ENCODE data around the gene ATP5PO. TPM values are rescaled to one million over a fixed set of nuclear protein-coding genes. Genes with fewer than 3 reads are reported as not detected.

Gene ATP5PO
- total RNA-seq, 4 donors from 2014 or later, result 261 to 560 (median 356) TPM

- no peaks in the 10 kb centered on the region for H3K9me3 ChIP-seq
- peaks cover 0 to 41% of the 10 kb centered on the region in 2 donors for H3K36me3 ChIP-seq
- no peaks in the 10 kb centered on the region for H3K27me3 ChIP-seq
- H3K4me3 ChIP-seq, result no peak overlapping the region
- TF ChIP-seq POLR2A (IDR thresholded peaks at IDR 0.05), result no peak
- peak in 4 of 5 experiments; percentile 29 to 51 (median 40) for TF ChIP-seq CTCF (IDR thresholded peaks at IDR 0.05 in 4 of 5, conservative IDR thresholded peaks at IDR 0.05 in 1 of 5)
- intact Hi-C loops (cut with DNase I; ENCODE audit: low total_unique reads), result loop anchor here (2.0 kb wide), 1 partner anchor 259 kb away; the partner anchor contains the start of gene ITSN1
- in situ Hi-C loops (cut with MboI; ENCODE audit: low sequenced_read_pairs in 4 of 4), result loop anchor here in 3 of 4 donors (25.0 kb wide), 2 partner anchors 711 to 736 kb away; partner anchors contain the start of gene RCAN1 (in 2 of the 3)
- H3K4me1 ChIP-seq, result peaks cover 0 to 6% of the 10 kb centered on the region in 2 donors
- peak overlapping the region; percentile 32 to 79 (median 69) for H3K27ac ChIP-seq
- DNase-seq (peak; percentile 22 to 77), ATAC-seq (peak; percentile 70 to 89)
Observed at GRCh38 chr21:33901412-33902288, 14.0 kb downstream of the ATP5PO start.

GRCh38 chr21:33899199-33899598, 16.4 kb downstream of the ATP5PO start:
- TF ChIP-seq POLR2A (IDR thresholded peaks at IDR 0.05) (no peak), CTCF (IDR thresholded peaks at IDR 0.05 in 4 of 5, conservative IDR thresholded peaks at IDR 0.05 in 1 of 5) (no peak)
- DNase-seq (no peak), ATAC-seq (no peak)
- Histone ChIP-seq H3K27ac (no peak overlapping the region), H3K4me3 (no peak overlapping the region), H3K36me3 (peaks cover 0 to 19% of the 10 kb centered on the region in 2 donors), H3K9me3 (no peaks in the 10 kb centered on the region), H3K27me3 (no peaks in the 10 kb centered on the region), H3K4me1 (peaks cover 9 to 11% of the 10 kb centered on the region in 2 donors)
- in situ Hi-C loops (cut with MboI; ENCODE audit: low sequenced_read_pairs in 4 of 4) (loop anchor here in 2 of 4 donors (10.0 to 25.0 kb wide), 2 partner anchors 237 to 254 kb away; partner anchors contain the start of genes CRYZL1 (in 1 of the 2) and ITSN1 (in 1 of the 2)), intact Hi-C loops (cut with DNase I; ENCODE audit: low total_unique reads) (no loop called here)

- TF ChIP-seq CTCF (IDR thresholded peaks at IDR 0.05 in 4 of 5, conservative IDR thresholded peaks at IDR 0.05 in 1 of 5), result no peak
- TF ChIP-seq POLR2A (IDR thresholded peaks at IDR 0.05), result no peak
- DNase-seq (no peak), ATAC-seq (no peak)
- in situ Hi-C loops (cut with MboI; ENCODE audit: low sequenced_read_pairs in 4 of 4) (loop anchor here in 2 of 4 donors (10.0 to 25.0 kb wide), 2 partner anchors 236 to 254 kb away; partner anchors contain the start of genes CRYZL1 (in 1 of the 2) and ITSN1 (in 1 of the 2)), intact Hi-C loops (cut with DNase I; ENCODE audit: low total_unique reads) (no loop called here)
- no peak overlapping the region for H3K27ac ChIP-seq
- peaks cover 9 to 11% of the 10 kb centered on the region in 2 donors for H3K4me1 ChIP-seq
- no peak overlapping the region for H3K4me3 ChIP-seq
- H3K27me3 ChIP-seq, result no peaks in the 10 kb centered on the region
- peaks cover 0 to 13% of the 10 kb centered on the region in 2 donors for H3K36me3 ChIP-seq
- no peaks in the 10 kb centered on the region for H3K9me3 ChIP-seq
Observed at GRCh38 chr21:33898586-33898985, 17.0 kb downstream of the ATP5PO start.

- Histone ChIP-seq H3K4me3 (no peak overlapping the region), H3K9me3 (no peaks in the 10 kb centered on the region), H3K27me3 (no peaks in the 10 kb centered on the region), H3K36me3 (peaks cover 0 to 4% of the 10 kb centered on the region in 2 donors), H3K4me1 (peaks cover 9 to 11% of the 10 kb centered on the region in 2 donors), H3K27ac (no peak overlapping the region)
- ATAC-seq (no peak), DNase-seq (no peak)
- in situ Hi-C loops (cut with MboI; ENCODE audit: low sequenced_read_pairs in 4 of 4) (loop anchor here in 2 of 4 donors (10.0 to 25.0 kb wide), 2 partner anchors 235 to 253 kb away; partner anchors contain the start of genes CRYZL1 (in 1 of the 2) and ITSN1 (in 1 of the 2)), intact Hi-C loops (cut with DNase I; ENCODE audit: low total_unique reads) (no loop called here)
- TF ChIP-seq POLR2A (IDR thresholded peaks at IDR 0.05) (no peak), CTCF (IDR thresholded peaks at IDR 0.05 in 4 of 5, conservative IDR thresholded peaks at IDR 0.05 in 1 of 5) (no peak)
Observed at GRCh38 chr21:33897739-33898138, 17.9 kb downstream of the ATP5PO start.

Measured in gastrocnemius medialis (tissue), 4 donors.